Gastroesophageal sphincter (tissue), 4 donors: Measurements from ENCODE around the gene DUS4L. TPM values are rescaled to one million over a fixed set of nuclear protein-coding genes. Genes with fewer than 3 reads are reported as not detected.

ENCODE experiments used
- ATAC-seq: fragments of 150-250 bp; one replicate; pipeline ENCODE4 v1.9.1; 2016; ENCODE audit warnings: mild to moderate bottlenecking, moderate library complexity
- H3K27ac ChIP-seq, 4 donors: fragments of 200-600 bp; sonication (generic) in 3 of 4; 1 replicate in 3 of 4; 2 replicates in 1 of 4; pipeline ENCODE4 v1.5.1; 2016 to 2019
- H3K27me3 ChIP-seq: fragments of 200-600 bp; sonication (generic); one replicate; pipeline ENCODE4 v1.5.1; 2019
- H3K36me3 ChIP-seq, 2 donors: fragments of 200-600 bp; sonication (generic); one replicate each; pipeline ENCODE4 v1.5.1; 2019; ENCODE audit warnings: control low read depth in 1 of 2
- H3K4me1 ChIP-seq, 3 donors: fragments of 200-600 bp; sonication (generic); 1 replicate in 2 of 3; 2 replicates in 1 of 3; pipeline ENCODE4 v1.5.1; 2016 to 2019; ENCODE audit warnings: control low read depth in 2 of 3
- H3K4me3 ChIP-seq, 2 donors: fragments of 200-600 bp; sonication (generic); one replicate each; pipeline ENCODE4 v1.5.1; 2019; ENCODE audit warnings: mild to moderate bottlenecking in 1 of 2, moderate library complexity in 1 of 2
- H3K9me3 ChIP-seq, 3 donors: fragments of 200-600 bp; sonication (generic); one replicate each; pipeline ENCODE4 v1.5.1; 2017 to 2019; ENCODE audit warnings: control low read depth in 2 of 3
- EP300 ChIP-seq: sonication (generic); formaldehyde crosslinking; IDR thresholded peaks from one replicate; pipeline ENCODE4 v1.6.1; 2017; ENCODE audit warnings: antibody characterized with exemption, mild to moderate bottlenecking
- POLR2A ChIP-seq, 2 donors: fragments of 450-650 bp; IDR thresholded peaks; one replicate each; pipeline ENCODE4 v1.6.1; 2017; ENCODE audit warnings: antibody characterized with exemption in 2 of 2, mild to moderate bottlenecking in 2 of 2, moderate library complexity in 1 of 2
- POLR2AphosphoS5 ChIP-seq: sonication (generic); formaldehyde crosslinking; IDR thresholded peaks from one replicate; pipeline ENCODE4 v1.6.1; 2017; ENCODE audit warnings: antibody characterized with exemption
- WGBS, 2 donors: methylation state at CpG; one replicate each; pipeline ENCODE4 v1.1.5; 2018; ENCODE audit warnings: low coverage in 1 of 2; 5-methylcytosine and 5-hydroxymethylcytosine counted together
- total RNA-seq, 4 donors: library from RNA; depleted of rRNA; stranded (reverse); fragments of >200 nt; gene quantifications; one replicate each; pipeline ENCODE4 v1.1.0, GENCODE V29; 2016
- TF ChIP-seq, protein P1 (sequence below), 4 experiments: fragments of 200-600 bp in 2 of 4; fragments of 450-650 bp in 2 of 4; sonication (generic) in 1 of 4; IDR thresholded peaks; one replicate each; pipeline ENCODE4 v1.5.1; 2017 to 2019; ENCODE audit warnings: antibody characterized with exemption in 4 of 4, mild to moderate bottlenecking in 2 of 4, moderate library complexity in 2 of 4

Gene DUS4L
- total RNA-seq, 4 donors from 2014 or later, result 4.0 to 14.8 (median 6.7) TPM

DNA sequence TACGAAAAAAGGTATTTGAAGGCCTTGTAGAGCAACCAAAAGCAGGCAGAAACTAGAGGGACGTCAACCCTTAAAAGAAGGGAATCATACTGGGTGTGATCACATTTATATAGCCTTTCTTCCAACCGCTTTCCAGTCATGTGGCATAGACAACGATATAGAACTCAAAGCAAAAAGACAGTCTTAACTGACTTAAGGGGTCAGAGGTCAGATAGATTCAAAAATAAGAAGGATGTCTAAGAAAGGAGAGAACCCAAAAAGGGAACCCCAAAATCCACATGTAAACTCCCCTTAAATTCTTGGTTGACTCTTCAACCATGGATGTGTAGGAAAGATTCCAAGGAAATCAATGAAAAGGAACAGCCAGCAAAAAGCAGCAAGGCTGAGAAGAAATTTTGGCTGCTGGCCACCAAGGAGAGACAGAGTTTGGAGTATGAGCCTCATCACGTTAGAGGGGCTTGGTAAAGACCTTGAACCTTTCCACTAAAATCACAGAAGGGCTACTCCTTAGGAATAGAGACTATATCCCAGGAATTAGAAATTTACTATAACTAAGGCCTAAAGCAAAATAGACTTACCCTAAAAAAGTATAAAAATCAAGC is 24.9 kb downstream of the DUS4L start:
- Histone ChIP-seq H3K27me3 (no peaks in the 10 kb centered on the region), H3K4me3 (no peak overlapping the region), H3K9me3 (no peaks in the 10 kb centered on the region), H3K27ac (no peak overlapping the region), H3K36me3 (peaks cover 0 to 35% of the 10 kb centered on the region in 2 donors), H3K4me1 (peaks cover 0 to 10% (median 0%) of the 10 kb centered on the region in 3 donors)
- 79 to 83% methylated on average over 5 of the region's 5 CpGs for WGBS, 2 donors
- no peak for ATAC-seq
- TF ChIP-seq, protein P1, sequence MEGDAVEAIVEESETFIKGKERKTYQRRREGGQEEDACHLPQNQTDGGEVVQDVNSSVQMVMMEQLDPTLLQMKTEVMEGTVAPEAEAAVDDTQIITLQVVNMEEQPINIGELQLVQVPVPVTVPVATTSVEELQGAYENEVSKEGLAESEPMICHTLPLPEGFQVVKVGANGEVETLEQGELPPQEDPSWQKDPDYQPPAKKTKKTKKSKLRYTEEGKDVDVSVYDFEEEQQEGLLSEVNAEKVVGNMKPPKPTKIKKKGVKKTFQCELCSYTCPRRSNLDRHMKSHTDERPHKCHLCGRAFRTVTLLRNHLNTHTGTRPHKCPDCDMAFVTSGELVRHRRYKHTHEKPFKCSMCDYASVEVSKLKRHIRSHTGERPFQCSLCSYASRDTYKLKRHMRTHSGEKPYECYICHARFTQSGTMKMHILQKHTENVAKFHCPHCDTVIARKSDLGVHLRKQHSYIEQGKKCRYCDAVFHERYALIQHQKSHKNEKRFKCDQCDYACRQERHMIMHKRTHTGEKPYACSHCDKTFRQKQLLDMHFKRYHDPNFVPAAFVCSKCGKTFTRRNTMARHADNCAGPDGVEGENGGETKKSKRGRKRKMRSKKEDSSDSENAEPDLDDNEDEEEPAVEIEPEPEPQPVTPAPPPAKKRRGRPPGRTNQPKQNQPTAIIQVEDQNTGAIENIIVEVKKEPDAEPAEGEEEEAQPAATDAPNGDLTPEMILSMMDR (IDR thresholded peaks at IDR 0.05), result no peak
- TF ChIP-seq POLR2A (IDR thresholded peaks at IDR 0.05) (no peak), EP300 (no peak), POLR2AphosphoS5 (no peak)

DNA sequence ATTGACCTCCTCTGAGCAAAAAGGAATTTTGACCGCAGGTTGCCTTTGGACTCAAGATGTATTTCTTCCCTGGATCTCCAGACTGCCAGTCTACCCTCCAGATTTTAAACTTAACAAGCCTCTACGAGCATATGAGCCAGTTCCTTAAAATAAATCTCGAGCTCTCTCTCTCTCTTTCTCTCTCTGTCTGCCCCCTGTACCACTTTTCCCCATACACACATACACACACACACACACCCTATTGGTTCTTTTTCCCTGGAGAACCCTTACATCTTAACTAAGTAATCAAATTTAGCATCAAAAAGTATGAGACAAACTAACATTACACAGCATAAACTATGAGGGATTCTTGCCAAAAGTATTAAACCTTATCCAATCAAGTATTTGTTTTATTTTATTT is 27.6 kb downstream of the DUS4L start:
- 28 to 77% methylated on average over 3 of the region's 3 CpGs for WGBS, 2 donors
- Histone ChIP-seq H3K27me3 (no peaks in the 10 kb centered on the region), H3K9me3 (no peaks in the 10 kb centered on the region), H3K4me1 (peaks cover 4 to 23% (median 6%) of the 10 kb centered on the region in 3 donors), H3K36me3 (peaks cover 0 to 23% of the 10 kb centered on the region in 2 donors), H3K27ac (no peak overlapping the region), H3K4me3 (no peak overlapping the region)
- TF ChIP-seq POLR2A (IDR thresholded peaks at IDR 0.05), result no peak
- TF ChIP-seq POLR2AphosphoS5, result no peak
- TF ChIP-seq, protein P1 (IDR thresholded peaks at IDR 0.05), result no peak
- no peak for TF ChIP-seq EP300
- no peak for ATAC-seq

DNA sequence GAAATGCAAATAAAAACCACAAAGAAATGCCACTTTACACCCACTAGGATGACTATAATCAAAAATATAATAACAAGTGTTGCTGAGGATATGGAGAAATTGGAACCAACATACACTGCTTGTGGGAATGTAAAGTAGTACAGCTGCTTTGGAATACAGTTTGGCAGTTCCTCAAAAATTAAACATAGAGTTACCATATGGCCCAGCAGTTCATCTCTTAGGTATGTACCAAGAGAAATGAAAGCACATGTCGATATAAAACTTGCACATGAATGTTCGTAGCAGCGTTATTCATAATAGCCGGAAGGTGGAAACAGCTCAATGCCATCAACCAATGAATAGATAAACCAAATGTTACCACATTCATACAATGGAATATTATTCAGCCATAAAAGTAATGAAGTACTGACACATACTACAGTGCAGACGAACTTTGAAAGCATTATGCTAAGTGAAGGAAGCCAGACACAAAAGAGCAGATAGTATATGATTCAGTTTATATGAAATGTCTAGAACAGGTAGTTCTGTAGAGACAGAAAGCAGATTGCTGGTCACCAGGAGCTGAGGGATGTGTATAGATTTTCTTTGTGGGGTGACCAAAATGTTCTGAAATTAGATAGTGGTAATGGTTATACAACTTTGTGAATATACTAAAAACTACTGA is 28.7 kb downstream of the DUS4L start:
- Histone ChIP-seq H3K27me3 (no peaks in the 10 kb centered on the region), H3K9me3 (no peaks in the 10 kb centered on the region), H3K4me1 (peaks cover 4 to 23% (median 6%) of the 10 kb centered on the region in 3 donors), H3K36me3 (peaks cover 0 to 22% of the 10 kb centered on the region in 2 donors), H3K4me3 (no peak overlapping the region), H3K27ac (no peak overlapping the region)
- 80 to 84% methylated on average over 5 of the region's 5 CpGs for WGBS, 2 donors
- ATAC-seq, result no peak
- no peak for TF ChIP-seq POLR2AphosphoS5
- TF ChIP-seq POLR2A (IDR thresholded peaks at IDR 0.05), result no peak
- TF ChIP-seq, protein P1 (IDR thresholded peaks at IDR 0.05), result no peak

DNA sequence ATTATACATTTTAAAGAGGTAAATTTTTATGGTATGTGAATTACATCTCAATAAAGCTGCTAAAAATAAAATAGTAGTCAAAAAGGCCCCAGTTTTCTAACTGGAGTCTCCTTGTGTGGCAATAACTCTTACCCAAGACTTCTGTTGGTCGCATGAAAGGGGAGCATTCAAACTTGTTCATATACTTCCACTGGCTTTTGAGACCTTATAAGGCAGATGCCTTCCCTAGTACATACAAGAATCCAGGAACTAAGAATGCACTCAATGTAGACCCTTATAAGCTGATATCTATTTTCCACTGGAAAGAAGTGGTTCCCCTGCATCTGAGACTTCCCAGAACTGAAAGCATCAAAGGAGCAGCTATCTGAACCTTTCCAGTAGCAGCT is 29.2 kb downstream of the DUS4L start:
- H3K36me3 ChIP-seq, result peaks cover 0 to 27% of the 10 kb centered on the region in 2 donors
- no peak overlapping the region for H3K27ac ChIP-seq
- H3K9me3 ChIP-seq, result no peaks in the 10 kb centered on the region
- ATAC-seq, result no peak
- 73 to 75% methylated on average over 1 of the region's 1 CpG for WGBS, 2 donors
- no peak for TF ChIP-seq POLR2A (IDR thresholded peaks at IDR 0.05)
- TF ChIP-seq EP300, result no peak
- no peak for TF ChIP-seq POLR2AphosphoS5
- TF ChIP-seq, protein P1 (IDR thresholded peaks at IDR 0.05), result no peak
- H3K4me3 ChIP-seq, result no peak overlapping the region
- no peaks in the 10 kb centered on the region for H3K27me3 ChIP-seq
- peaks cover 4 to 23% (median 6%) of the 10 kb centered on the region in 3 donors for H3K4me1 ChIP-seq
